Subcutaneous abdominal adipose tissue (tissue), 5 donors: ENCODE measurements around the gene PDZD7.

Experiments
- H3K27ac ChIP-seq: one replicate; pipeline ENCODE4 v1.7.0; 2013; ENCODE audit warnings: low read depth, mild to moderate bottlenecking, inconsistent platforms, low read length, moderate library complexity
- H3K27me3 ChIP-seq, 5 donors: one replicate each; pipeline ENCODE4 v1.7.0; 2013; ENCODE audit warnings: low read length in 5 of 5, inconsistent platforms in 1 of 5; ENCODE audit not compliant: control insufficient read depth in 5 of 5, insufficient read depth in 4 of 5
- H3K36me3 ChIP-seq, 5 donors: one replicate each; pipeline ENCODE4 v1.7.0; 2013; ENCODE audit warnings: low read length in 5 of 5; ENCODE audit not compliant: control insufficient read depth in 5 of 5, insufficient read depth in 5 of 5
- H3K4me1 ChIP-seq, 5 donors: one replicate each; pipeline ENCODE4 v1.7.0; 2013; ENCODE audit warnings: low read length in 5 of 5, mild to moderate bottlenecking in 3 of 5, moderate library complexity in 1 of 5; ENCODE audit not compliant: control insufficient read depth in 5 of 5, insufficient read depth in 5 of 5
- H3K4me3 ChIP-seq, 5 donors: one replicate each; pipeline ENCODE4 v1.7.0; 2013; ENCODE audit warnings: low read length in 5 of 5, low read depth in 1 of 5
- H3K9ac ChIP-seq, 5 donors: one replicate each; pipeline ENCODE4 v1.7.0; 2013; ENCODE audit warnings: low read length in 5 of 5, mild to moderate bottlenecking in 4 of 5, moderate library complexity in 3 of 5
- H3K9me3 ChIP-seq, 5 donors: one replicate each; pipeline ENCODE4 v1.7.0; 2013; ENCODE audit warnings: low read length in 5 of 5; ENCODE audit not compliant: control insufficient read depth in 5 of 5
- donor health status: healthy.
- donor health status: healthy.
- donor health status: healthy.
- donor health status: healthy.
- donor health status: healthy.

The PDZD7 gene

DNA sequence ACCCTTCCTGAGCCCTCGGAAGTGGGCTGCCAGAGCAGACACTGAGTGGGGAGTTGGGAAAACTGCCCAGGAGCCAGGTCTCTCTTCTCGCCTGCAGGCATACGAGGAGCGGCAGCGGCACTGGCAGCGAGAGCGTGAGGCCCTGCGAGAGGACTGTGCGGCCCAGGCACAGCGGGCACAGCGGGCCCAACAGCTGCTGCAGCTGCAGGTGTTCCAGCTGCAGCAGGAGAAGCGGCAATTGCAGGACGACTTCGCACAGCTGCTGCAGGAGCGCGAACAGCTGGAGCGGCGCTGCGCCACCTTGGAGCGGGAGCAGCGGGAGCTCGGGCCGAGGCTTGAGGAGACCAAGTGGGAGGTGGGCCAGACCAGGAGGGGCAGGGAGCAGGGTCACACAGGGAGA lies 25.6 kb downstream of the PDZD7 start:
- no peak overlapping the region for H3K4me3 ChIP-seq
- peaks cover 0 to 52% (median 45%) of the 10 kb centered on the region in 5 donors for H3K36me3 ChIP-seq
- H3K9ac ChIP-seq = no peak overlapping the region
- no peaks in the 10 kb centered on the region for H3K9me3 ChIP-seq
- H3K27me3 ChIP-seq = no peaks in the 10 kb centered on the region
- H3K27ac ChIP-seq = peak overlapping the region; percentile 41
- peaks cover 15 to 67% (median 51%) of the 10 kb centered on the region in 5 donors for H3K4me1 ChIP-seq

DNA sequence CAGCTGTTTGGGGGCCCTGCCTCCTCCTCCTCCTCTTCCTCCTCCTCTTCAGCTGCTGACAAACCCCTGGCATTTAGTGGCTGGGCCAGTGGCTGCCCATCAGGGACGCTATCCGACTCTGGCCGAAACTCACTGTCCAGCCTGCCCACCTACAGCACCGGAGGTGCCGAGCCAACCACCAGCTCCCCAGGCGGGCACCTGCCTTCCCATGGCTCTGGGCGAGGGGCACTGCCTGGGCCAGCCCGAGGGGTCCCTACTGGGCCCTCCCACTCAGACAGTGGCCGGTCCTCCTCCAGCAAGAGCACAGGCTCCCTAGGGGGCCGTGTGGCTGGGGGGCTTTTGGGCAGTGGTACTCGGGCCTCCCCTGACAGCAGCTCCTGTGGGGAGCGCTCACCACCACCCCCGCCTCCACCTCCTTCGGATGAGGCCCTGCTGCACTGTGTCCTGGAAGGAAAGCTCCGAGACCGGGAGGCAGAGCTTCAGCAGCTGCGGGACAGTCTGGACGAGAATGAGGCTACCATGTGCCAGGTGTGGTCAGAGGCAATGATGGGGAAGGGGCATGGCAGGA lies 27.2 kb downstream of the PDZD7 start:
- Histone ChIP-seq H3K27ac (peak overlapping the region; percentile 70), H3K27me3 (no peaks in the 10 kb centered on the region), H3K9me3 (no peaks in the 10 kb centered on the region), H3K9ac (peak overlapping the region in 1 of 5 donors; percentile 36), H3K36me3 (peaks cover 0 to 52% (median 45%) of the 10 kb centered on the region in 5 donors), H3K4me1 (peaks cover 17 to 71% (median 59%) of the 10 kb centered on the region in 5 donors), H3K4me3 (no peak overlapping the region)

- Histone ChIP-seq H3K9ac (peak overlapping the region in 4 of 5 donors; percentile 53 to 99 (median 98)), H3K9me3 (no peaks in the 10 kb centered on the region), H3K4me1 (peaks cover 16 to 82% (median 70%) of the 10 kb centered on the region in 5 donors), H3K27me3 (no peaks in the 10 kb centered on the region), H3K4me3 (peak overlapping the region in 3 of 5 donors; percentile 91 to 93 (median 93)), H3K36me3 (peaks cover 0 to 52% (median 44%) of the 10 kb centered on the region in 5 donors), H3K27ac (peak overlapping the region; percentile 99)
These were observed 28.5 kb downstream of the PDZD7 start for GRCh38 chr10:101002456-101002855.

- Histone ChIP-seq H3K27me3 (no peaks in the 10 kb centered on the region), H3K27ac (peak overlapping the region; percentile 99), H3K36me3 (peaks cover 0 to 44% (median 36%) of the 10 kb centered on the region in 5 donors), H3K4me3 (peak overlapping the region; percentile 10 to 97 (median 93)), H3K9ac (peak overlapping the region; percentile 53 to 99 (median 98)), H3K9me3 (no peaks in the 10 kb centered on the region), H3K4me1 (peaks cover 16 to 80% (median 75%) of the 10 kb centered on the region in 5 donors)
These were observed 29.3 kb downstream of the PDZD7 start for GRCh38 chr10:101001659-101002035.

- Histone ChIP-seq H3K36me3 (peaks cover 0 to 38% (median 31%) of the 10 kb centered on the region in 5 donors), H3K4me1 (peaks cover 16 to 85% (median 80%) of the 10 kb centered on the region in 5 donors), H3K9ac (peak overlapping the region; percentile 93 to 99 (median 98)), H3K9me3 (no peaks in the 10 kb centered on the region), H3K27ac (peak overlapping the region; percentile 99), H3K4me3 (peak overlapping the region; percentile 91 to 97 (median 93)), H3K27me3 (no peaks in the 10 kb centered on the region)
These were observed 29.8 kb downstream of the PDZD7 start for GRCh38 chr10:101000915-101001658.

- peaks cover 0 to 30% (median 24%) of the 10 kb centered on the region in 5 donors for H3K36me3 ChIP-seq
- no peaks in the 10 kb centered on the region for H3K9me3 ChIP-seq
- H3K9ac ChIP-seq = peak overlapping the region; percentile 93 to 99 (median 98)
- peak overlapping the region; percentile 99 for H3K27ac ChIP-seq
- H3K4me3 ChIP-seq = peak overlapping the region; percentile 91 to 97 (median 93)
- H3K4me1 ChIP-seq = peaks cover 16 to 82% (median 74%) of the 10 kb centered on the region in 5 donors
- H3K27me3 ChIP-seq = no peaks in the 10 kb centered on the region
These were observed 30.6 kb downstream of the PDZD7 start for GRCh38 chr10:101000127-101000914.

DNA sequence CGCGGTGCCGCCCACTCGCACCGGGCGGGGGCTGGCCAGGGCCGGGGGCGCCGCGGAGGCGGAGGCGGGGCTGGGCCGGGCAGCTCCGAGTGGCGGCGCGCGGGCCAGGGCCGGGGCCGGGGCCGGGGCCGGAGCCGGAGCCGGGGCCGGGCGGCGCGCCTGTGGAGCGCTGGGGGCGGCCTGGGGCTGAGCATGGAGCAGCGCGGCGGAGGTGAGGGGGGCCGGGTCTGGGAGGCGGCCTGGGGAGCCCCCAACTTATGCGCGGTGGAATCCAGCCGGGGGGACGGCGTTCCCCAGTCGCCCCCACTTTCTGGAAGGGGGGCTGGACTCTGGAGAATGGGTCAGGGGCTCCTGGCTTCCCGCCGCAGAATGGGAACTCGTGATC lies 31.2 kb downstream of the PDZD7 start, which contains the start of gene LZTS2:
TSS of gene LZTS2 (plus strand) at position 67 of the 385 bp plus-strand sequence. CDS start 2,731 bp downstream, outside the sequence.
- Histone ChIP-seq H3K27me3 (no peaks in the 10 kb centered on the region), H3K9me3 (no peaks in the 10 kb centered on the region), H3K4me3 (peak within 1 kb of the TSS; percentile 91 to 97 (median 93)), H3K4me1 (peaks cover 16 to 76% (median 68%) of the 10 kb centered on the region in 5 donors), H3K27ac (peak within 1 kb of the TSS; percentile 99), H3K36me3 (peaks cover 0 to 25% (median 19%) of the 10 kb centered on the region in 5 donors), H3K9ac (peak within 1 kb of the TSS; percentile 93 to 99 (median 98))

DNA sequence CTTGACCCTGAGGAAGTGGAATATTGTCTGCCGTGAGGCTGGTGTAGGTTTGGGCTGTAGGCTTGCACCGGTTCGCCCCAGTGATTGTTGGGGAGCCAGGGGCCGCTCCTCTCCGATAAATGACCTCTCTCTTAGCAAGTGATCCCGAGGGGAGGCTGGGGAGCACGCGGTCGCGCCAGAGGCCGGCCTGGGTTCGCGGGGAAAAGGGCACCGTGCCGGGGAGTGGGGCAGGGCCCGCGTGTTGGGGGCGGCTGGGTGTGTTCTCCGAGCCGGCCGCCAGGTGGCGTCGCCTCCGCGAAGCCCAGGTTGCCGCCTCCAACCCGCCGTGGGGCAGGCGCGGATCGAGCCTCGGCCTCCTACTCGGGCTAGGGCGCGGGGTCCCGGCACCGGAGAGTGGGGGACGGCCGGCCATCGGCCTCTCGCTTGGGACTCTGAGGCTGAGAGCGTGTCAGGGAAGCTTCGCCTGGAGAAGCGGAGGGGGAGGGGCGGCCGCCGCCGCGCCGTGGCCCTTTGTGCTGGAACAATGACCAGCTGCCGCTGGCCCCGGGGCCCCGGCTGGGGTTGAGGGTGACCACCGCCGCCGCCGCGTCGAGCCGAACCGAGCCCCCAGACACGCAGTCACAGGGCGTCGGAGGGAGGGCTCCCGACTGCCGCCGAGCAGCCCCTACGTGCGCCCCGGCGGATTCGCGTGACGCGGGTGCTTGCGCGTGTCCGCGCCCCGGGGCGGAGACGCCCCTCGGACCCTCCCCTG lies 31.8 kb downstream of the PDZD7 start:
- Histone ChIP-seq H3K27me3 (no peaks in the 10 kb centered on the region), H3K4me3 (peak overlapping the region; percentile 72 to 93 (median 88)), H3K9me3 (no peaks in the 10 kb centered on the region), H3K36me3 (peaks cover 0 to 21% (median 18%) of the 10 kb centered on the region in 5 donors), H3K9ac (peak overlapping the region; percentile 69 to 99 (median 92)), H3K4me1 (peaks cover 16 to 72% (median 62%) of the 10 kb centered on the region in 5 donors), H3K27ac (peak overlapping the region; percentile 91)
